Activated T-cell treated with anti-CD3 and anti-CD28 coated beads, Interleukin-2, amount 50 U/mL, for 4 hours (primary cell): ENCODE results near the gene SPATA31E1. TPM values are rescaled to one million over a fixed set of nuclear protein-coding genes. Genes with fewer than 3 reads are reported as not detected.
A peak's percentile ranks its signal among the peaks of the same experiment; 100 is the strongest.

Experiments used
- ATAC-seq, 2 donors: fragments of 200-7000 bp; cut with Tn5 transposase; one replicate each; pipeline ENCODE4 v1.10.0; 2021
- DNase-seq: peaks from one replicate; pipeline ENCODE4 v3.0.0-alpha.2; 2020
- H3K27me3 Mint-ChIP-seq: one replicate; pipeline ENCODE4 v1.8.0; 2021; ENCODE audit warnings: low read depth, mixed read lengths
- H3K36me3 Mint-ChIP-seq: one replicate; pipeline ENCODE4 v1.8.0; 2022; ENCODE audit warnings: mixed read lengths; ENCODE audit not compliant: insufficient read depth
- H3K4me1 Mint-ChIP-seq: one replicate; pipeline ENCODE4 v1.8.0; 2021; ENCODE audit warnings: low read depth, mixed read lengths
- H3K4me3 Mint-ChIP-seq: one replicate; pipeline ENCODE4 v1.8.0; 2021; ENCODE audit warnings: mild to moderate bottlenecking, moderate library complexity, mixed read lengths
- H3K9me3 Mint-ChIP-seq: one replicate; pipeline ENCODE4 v1.8.0; 2021; ENCODE audit warnings: mixed read lengths
- total RNA-seq, 3 donors: library from RNA; stranded (reverse); gene quantifications; one replicate each; pipeline ENCODE4 v1.2.1, GENCODE V29; 2021

Gene SPATA31E1
- total RNA-seq, 3 donors from 2014 or later = not detected

DNA sequence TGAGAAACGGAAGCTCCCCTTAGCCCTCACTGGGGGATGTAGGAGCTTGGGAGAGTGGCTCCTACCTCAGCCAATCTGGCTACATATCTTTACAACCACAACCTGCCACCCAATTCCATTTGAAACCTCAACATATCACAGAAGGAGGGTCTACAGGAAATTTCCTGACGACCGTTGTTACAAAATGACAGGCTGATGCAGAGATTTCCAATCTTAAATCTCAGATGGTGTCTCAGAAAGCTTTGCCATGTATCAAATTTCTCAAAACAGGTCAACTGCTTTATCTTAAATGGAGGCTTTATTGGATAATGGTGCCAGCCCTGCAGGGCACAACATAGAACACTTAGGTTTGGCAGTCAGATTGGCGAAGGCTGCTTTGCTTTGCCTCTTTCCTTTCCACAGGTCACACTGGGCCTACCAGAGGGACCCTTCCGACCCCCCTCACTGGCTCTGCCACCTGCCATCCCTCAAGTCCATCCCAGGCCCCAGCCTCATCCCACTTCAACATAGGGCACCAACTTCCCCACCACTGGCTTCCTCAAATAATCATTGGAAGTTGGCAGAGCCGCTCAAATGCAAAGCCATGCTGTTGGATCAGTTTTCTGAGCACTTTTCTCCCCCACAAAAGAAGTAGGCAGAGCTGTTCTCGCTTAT, 11.1 kb upstream of the SPATA31E1 start:
- H3K4me3 Mint-ChIP-seq = no peak overlapping the region
- no peaks in the 10 kb centered on the region for H3K9me3 Mint-ChIP-seq
- DNase-seq (no peak), ATAC-seq (no peak)
- no peaks in the 10 kb centered on the region for H3K4me1 Mint-ChIP-seq
- peaks cover 5% of the 10 kb centered on the region for H3K27me3 Mint-ChIP-seq
- no peaks in the 10 kb centered on the region for H3K36me3 Mint-ChIP-seq

DNA sequence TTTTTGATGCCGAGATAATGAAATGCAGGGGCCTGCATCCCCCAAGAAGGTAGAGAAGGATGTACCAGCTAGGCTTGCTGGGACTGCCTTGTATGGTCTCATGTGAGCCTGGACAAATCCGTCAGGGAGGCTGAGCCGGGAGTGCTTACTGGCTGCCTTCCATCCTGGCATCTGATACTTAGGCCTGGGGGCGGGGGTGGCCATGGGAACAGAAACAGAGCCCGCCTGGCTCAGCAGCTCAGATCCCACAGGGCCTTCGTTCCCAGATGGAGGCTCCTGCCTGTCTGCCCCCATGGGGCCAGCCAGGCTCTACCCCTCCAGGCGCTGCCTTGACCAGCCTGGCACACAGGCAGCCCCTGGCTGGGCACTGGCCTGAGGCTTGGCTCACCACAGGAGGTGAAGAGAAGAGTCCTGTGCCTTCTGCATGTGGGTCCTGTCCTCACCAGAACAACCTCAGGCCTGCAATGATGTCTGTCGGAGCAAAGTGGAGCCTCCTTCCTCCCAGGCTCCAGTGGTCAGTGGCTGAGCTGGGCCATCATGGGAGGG, 10.5 kb upstream of the SPATA31E1 start:
- H3K36me3 Mint-ChIP-seq = no peaks in the 10 kb centered on the region
- peaks cover 5% of the 10 kb centered on the region for H3K27me3 Mint-ChIP-seq
- no peaks in the 10 kb centered on the region for H3K4me1 Mint-ChIP-seq
- H3K9me3 Mint-ChIP-seq = no peaks in the 10 kb centered on the region
- DNase-seq = no peak
- no peak for ATAC-seq
- H3K4me3 Mint-ChIP-seq = no peak overlapping the region

DNA sequence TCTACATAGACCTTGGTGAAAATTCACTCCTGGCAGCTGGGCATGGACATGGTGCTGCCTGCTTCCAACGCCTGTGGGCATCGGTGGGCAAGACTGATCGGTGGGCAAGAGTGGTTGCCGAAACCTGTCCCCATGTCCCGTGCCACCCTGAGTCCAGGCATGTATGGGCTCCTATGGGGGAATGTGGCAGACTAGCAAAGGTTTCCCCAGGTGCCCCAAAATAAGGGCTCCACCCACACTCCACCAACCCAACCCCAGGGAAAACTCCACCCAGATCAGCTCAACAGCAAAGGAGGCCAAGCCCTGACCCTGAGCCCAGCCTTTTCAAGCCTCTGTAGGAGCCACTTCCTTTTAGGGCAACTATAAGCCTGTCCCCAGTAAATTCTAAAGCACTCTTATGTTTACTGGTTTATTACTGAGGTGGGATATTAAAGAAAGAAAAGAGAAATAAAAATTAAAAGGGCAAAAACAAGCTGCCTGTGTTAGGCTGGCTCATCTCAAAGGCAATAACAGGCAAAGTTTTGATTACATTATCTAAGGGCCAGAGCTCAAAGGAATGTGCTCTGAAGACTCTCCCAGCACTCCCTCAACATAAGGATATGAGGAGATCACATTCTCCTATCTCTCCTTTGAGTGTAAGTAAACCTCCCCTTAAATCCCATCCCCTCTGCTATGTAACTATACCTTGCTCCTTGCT, 8.9 kb upstream of the SPATA31E1 start:
- H3K27me3 Mint-ChIP-seq = peaks cover 8% of the 10 kb centered on the region
- DNase-seq = no peak
- H3K36me3 Mint-ChIP-seq = no peaks in the 10 kb centered on the region
- no peak for ATAC-seq
- no peak overlapping the region for H3K4me3 Mint-ChIP-seq
- no peaks in the 10 kb centered on the region for H3K9me3 Mint-ChIP-seq
- peaks cover 2% of the 10 kb centered on the region for H3K4me1 Mint-ChIP-seq

DNA sequence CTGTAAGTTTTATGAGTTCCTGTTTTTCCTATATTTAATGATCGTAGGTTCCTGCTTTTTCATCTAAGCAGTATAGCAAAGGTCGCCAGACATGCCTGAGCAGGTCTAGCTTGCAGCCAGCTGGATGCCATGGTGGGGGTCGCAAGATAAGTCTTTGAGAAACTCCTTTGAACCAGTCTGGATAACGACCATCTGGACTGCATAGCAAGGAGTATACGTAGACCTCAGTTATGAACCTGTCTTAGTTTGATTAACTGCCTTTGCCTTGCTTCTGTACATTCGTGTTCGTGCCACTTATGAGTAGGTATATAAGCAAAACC, 8.4 kb upstream of the SPATA31E1 start:
- Mint-ChIP-seq H3K27me3 (peaks cover 9% of the 10 kb centered on the region), H3K9me3 (no peaks in the 10 kb centered on the region), H3K36me3 (no peaks in the 10 kb centered on the region), H3K4me3 (no peak overlapping the region), H3K4me1 (peaks cover 3% of the 10 kb centered on the region)
- DNase-seq (no peak), ATAC-seq (no peak)

DNA sequence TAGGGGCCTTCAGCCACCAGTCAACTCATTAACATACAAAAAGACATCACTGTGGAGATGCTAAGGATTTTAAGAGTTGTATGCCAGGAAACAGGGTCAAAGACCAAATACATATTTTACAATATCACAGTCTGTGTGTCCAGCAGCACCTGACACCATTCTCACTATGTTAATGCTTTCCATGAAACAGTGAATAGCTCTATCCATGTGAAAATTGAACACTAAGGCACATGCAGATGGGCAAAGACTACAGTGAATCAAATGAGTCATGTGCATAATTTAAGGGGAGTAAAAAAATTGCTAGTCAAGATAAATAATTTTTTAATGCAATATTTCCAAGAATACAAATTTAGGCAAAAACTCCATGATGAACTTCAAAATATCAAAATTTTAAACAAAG, 7.6 kb upstream of the SPATA31E1 start:
- Mint-ChIP-seq H3K9me3 (no peaks in the 10 kb centered on the region), H3K27me3 (peaks cover 9% of the 10 kb centered on the region), H3K4me1 (peaks cover 3% of the 10 kb centered on the region), H3K4me3 (no peak overlapping the region), H3K36me3 (no peaks in the 10 kb centered on the region)
- no peak for ATAC-seq
- no peak for DNase-seq

DNA sequence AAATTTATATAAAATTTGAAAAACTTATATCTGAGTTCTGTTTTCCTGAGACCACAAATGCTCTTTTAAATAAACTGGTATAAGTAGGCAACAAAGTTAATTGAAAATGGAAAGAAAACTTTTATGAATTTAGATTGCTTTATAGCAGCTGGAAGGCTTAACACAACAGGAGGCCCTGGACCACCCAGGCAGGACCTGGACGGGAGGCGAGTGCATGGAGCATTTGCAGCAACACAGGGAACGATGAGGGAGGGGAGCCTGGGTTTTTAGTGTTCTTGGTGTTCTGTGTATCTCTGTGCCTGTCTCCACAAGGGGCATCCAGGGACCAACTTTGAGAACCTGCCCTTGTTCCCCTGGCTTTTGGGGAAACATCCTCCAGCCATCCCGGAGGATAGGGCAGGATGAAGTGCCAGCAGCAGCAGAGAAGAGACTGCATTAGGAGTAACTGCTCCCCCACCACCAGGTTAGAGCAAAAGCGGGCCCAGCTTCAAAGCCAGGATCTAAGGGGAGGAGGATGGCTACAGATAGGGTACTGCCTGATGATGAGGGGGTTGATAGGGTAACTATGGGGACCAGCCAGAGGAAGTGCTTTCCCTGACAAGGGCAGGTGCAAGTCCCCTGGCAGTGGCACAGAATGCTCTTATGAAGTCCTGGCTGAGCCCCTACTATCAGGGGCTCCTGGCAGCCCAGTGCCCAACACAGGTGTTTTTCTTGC, 6.7 kb upstream of the SPATA31E1 start:
- ATAC-seq (no peak), DNase-seq (no peak)
- Mint-ChIP-seq H3K4me1 (peaks cover 3% of the 10 kb centered on the region), H3K27me3 (peaks cover 10% of the 10 kb centered on the region), H3K9me3 (no peaks in the 10 kb centered on the region), H3K4me3 (no peak overlapping the region), H3K36me3 (no peaks in the 10 kb centered on the region)

DNA sequence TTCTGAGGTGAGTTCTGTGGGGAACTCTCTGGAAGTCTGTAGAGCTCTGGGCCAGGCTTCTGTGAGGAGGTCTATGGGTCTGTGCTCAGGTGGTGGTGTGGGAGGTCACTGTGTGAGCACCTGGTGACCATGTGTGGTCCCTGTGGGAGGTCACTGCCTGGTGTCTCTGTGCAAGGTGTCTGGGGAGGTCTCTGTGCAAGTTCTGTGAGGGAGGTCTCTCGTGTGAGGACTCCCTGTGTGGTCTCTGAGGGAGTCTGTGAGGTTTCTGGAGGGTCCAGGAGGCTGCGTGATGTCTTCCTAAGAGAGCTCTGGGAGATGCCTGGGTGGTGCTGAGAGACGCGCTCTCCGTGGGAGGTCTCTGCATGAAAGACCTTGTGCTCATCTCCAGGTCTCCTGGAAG, 6.0 kb upstream of the SPATA31E1 start:
- H3K27me3 Mint-ChIP-seq = peaks cover 10% of the 10 kb centered on the region
- ATAC-seq = no peak
- no peak for DNase-seq
- no peak overlapping the region for H3K4me3 Mint-ChIP-seq
- H3K36me3 Mint-ChIP-seq = no peaks in the 10 kb centered on the region
- no peaks in the 10 kb centered on the region for H3K9me3 Mint-ChIP-seq
- H3K4me1 Mint-ChIP-seq = peaks cover 3% of the 10 kb centered on the region

DNA sequence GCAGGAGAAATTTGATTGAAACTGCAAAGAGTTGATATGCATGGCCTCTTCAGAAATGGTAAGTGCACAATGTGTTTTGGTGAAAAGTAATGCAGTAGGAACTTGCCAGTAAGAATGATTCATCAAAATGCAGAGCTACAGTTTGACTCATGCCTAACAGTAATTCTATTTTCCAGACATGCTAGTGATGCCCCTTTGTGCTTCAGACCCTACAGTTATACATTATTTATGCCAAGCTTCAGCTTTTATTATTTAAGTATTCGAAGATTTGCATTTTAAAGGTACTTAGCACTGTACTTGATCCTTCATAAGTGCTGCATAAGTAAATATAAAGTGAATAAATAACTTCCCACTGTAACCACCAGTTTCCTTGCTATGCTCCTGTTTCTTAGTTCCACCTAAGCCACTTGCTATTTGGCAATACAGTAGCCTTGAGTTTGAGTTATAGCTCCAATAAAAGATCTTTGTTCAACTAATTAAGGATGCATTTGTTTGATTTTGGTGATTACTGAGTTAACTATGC, 3.6 kb upstream of the SPATA31E1 start:
- Mint-ChIP-seq H3K36me3 (no peaks in the 10 kb centered on the region), H3K4me3 (no peak overlapping the region), H3K4me1 (peaks cover 3% of the 10 kb centered on the region), H3K9me3 (no peaks in the 10 kb centered on the region), H3K27me3 (peaks cover 10% of the 10 kb centered on the region)
- ATAC-seq (peak; percentile 57 to 74), DNase-seq (no peak)

DNA sequence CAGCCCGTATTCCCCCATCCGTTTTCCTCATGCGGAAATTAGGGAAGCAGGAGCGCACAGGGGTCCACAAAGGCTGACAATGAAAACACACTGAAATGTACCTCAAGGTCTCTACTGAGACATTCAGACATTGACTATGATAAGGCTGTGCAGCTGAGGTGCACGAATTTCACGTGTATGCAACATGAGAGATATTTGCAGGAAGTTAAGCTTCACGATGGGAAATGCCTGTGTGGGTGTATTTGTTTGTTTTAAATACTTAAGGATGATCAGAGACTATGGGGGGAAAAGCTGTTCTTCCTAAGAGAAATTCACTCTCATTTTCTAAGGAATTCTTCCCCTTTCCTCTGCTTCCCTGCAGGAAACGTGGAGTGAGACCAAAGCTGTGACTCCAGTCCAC, 2.6 kb upstream of the SPATA31E1 start:
- peaks cover 10% of the 10 kb centered on the region for H3K27me3 Mint-ChIP-seq
- no peak for ATAC-seq
- DNase-seq = no peak

DNA sequence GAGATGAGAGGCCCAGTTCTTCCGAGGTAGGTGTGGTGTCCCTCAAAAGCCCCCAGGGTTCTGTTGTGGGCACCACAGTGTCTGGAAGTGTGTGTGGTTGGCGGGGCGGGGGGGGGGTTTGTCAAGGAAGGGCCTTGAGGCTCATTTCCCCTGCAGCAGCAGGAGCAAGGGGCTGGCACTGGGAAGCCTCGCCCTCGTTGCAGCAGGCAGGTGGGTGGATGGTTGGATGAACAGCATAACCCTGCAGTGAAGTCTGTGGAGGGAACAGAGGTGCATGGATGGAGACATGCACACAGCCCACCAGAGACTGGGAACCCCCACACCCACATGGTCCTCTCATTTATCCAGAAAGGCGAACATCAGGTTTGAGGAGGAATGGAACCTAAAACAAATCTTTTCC, 2.0 kb upstream of the SPATA31E1 start:
- DNase-seq (no peak), ATAC-seq (no peak)
- Mint-ChIP-seq H3K36me3 (no peaks in the 10 kb centered on the region), H3K9me3 (no peaks in the 10 kb centered on the region), H3K4me1 (peaks cover 3% of the 10 kb centered on the region), H3K4me3 (no peak overlapping the region), H3K27me3 (peaks cover 12% of the 10 kb centered on the region)

More for the DNA sequence above, 2.6 kb upstream of the SPATA31E1 start:
- no peaks in the 10 kb centered on the region for H3K9me3 Mint-ChIP-seq
- peaks cover 3% of the 10 kb centered on the region for H3K4me1 Mint-ChIP-seq
- H3K36me3 Mint-ChIP-seq = no peaks in the 10 kb centered on the region
- H3K4me3 Mint-ChIP-seq = no peak overlapping the region

DNA sequence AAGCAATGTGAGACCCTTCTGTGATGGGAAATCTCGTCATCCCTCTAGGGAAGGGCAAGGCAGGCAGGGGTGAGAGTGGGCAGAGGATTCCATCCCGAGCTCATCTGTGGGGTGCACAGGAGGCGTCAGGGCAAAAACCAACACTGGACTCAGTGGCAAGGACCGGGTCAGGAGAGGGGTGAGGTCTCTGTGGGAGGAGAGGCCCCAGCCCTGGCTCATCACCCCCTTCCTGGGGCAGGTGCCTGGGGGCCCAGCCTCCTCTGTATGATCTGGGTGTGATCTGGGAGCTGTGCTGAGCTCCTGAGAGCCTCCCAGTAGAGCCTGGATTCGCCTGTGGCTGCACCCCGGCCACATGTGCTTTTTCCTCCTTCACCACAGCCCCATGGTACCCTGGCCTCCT, 597 bp downstream of the SPATA31E1 start:
- H3K4me1 Mint-ChIP-seq = peaks cover 3% of the 10 kb centered on the region
- ATAC-seq (no peak), DNase-seq (no peak)
- no peaks in the 10 kb centered on the region for H3K9me3 Mint-ChIP-seq
- no peak overlapping the region for H3K4me3 Mint-ChIP-seq
- no peaks in the 10 kb centered on the region for H3K36me3 Mint-ChIP-seq
- H3K27me3 Mint-ChIP-seq = peaks cover 13% of the 10 kb centered on the region

DNA sequence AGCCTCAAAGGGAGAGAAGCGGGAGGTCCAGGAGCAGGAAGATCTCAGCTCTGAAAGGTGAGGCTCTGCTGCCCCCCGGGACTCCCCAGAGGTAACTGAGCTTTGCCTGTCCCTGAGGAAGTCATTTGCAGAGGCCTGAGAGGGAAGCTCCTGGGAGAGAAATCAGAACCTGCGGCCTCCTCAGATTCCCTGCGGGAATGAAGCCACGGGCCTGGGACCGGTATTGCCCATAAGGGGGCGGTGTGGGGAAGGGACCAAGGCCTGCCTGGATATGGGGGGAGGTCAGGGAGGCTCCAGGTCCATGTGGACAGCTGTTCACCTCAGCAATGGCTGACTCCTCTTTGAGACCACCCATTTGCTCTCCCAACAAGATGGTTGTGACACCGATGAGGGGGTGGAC, 1.3 kb downstream of the SPATA31E1 start:
- no peaks in the 10 kb centered on the region for H3K9me3 Mint-ChIP-seq
- no peaks in the 10 kb centered on the region for H3K4me1 Mint-ChIP-seq
- no peak overlapping the region for H3K4me3 Mint-ChIP-seq
- no peak for DNase-seq
- peaks cover 10% of the 10 kb centered on the region for H3K27me3 Mint-ChIP-seq
- no peaks in the 10 kb centered on the region for H3K36me3 Mint-ChIP-seq
- ATAC-seq = no peak

DNA sequence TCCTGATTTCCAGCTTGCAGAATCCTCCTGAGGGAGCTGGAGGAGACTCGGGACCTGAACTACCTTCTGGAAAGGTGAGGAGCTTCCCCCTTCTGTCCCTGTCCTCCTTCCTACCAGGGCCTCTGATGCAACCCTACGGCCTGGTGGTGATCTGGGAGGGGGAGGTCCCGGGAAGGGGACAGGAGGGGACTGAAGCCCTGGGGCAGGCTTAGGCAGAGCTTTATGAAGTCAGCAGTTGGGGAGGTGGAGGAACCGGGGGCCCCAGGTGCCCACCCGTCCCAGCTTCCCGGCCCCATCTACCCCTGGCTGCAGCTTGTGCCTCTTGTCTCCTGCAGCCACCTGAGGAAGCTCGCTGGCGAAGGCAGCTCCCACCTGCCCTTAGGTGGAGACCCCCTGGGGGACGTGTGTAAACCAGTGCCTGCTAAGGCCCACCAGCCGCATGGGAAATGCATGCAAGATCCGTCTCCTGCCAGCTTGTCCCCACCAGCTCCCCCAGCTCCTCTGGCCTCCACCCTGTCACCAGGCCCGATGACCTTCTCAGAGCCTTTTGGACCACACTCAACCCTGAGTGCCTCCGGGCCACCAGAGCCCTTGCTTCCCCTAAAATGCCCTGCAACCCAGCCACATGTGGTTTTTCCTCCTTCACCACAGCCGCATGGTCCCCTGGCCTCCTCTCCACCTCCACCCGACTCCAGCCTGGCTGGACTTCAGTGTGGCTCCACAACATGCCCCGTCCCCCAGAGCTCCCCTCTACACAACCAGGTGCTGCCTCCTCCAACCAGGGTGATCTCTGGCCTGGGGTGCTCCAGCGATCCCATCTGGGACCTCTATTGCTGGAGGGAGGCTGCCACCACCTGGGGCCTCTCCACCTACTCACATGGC, 2.1 kb downstream of the SPATA31E1 start:
- no peaks in the 10 kb centered on the region for H3K4me1 Mint-ChIP-seq
- no peak overlapping the region for H3K4me3 Mint-ChIP-seq
- no peaks in the 10 kb centered on the region for H3K9me3 Mint-ChIP-seq
- DNase-seq = no peak
- no peak for ATAC-seq
- no peaks in the 10 kb centered on the region for H3K36me3 Mint-ChIP-seq
- peaks cover 10% of the 10 kb centered on the region for H3K27me3 Mint-ChIP-seq
